Mucosa of stomach (tissue), 1 donor: ENCODE measurements around the gene GAMT.

Experiments used
- H3K27me3 ChIP-seq: one replicate; pipeline ENCODE4 v1.7.0; 2013; ENCODE audit warnings: mild to moderate bottlenecking, low read length; ENCODE audit not compliant: control insufficient read depth, insufficient read depth
- H3K36me3 ChIP-seq: one replicate; pipeline ENCODE4 v1.7.0; 2013; ENCODE audit warnings: low read length; ENCODE audit not compliant: control insufficient read depth, insufficient read depth
- H3K4me1 ChIP-seq: one replicate; pipeline ENCODE4 v1.7.0; 2013; ENCODE audit warnings: mild to moderate bottlenecking, low read length; ENCODE audit not compliant: control insufficient read depth, insufficient read depth
- H3K4me3 ChIP-seq: one replicate; pipeline ENCODE4 v1.7.0; 2013; ENCODE audit warnings: low read length
- H3K9ac ChIP-seq: one replicate; pipeline ENCODE4 v1.7.0; 2013; ENCODE audit warnings: mild to moderate bottlenecking, low read length, moderate library complexity
- H3K9me3 ChIP-seq: one replicate; pipeline ENCODE4 v1.7.0; 2013; ENCODE audit warnings: mild to moderate bottlenecking, low read length, moderate library complexity; ENCODE audit not compliant: control insufficient read depth
- donor health status: Pancreatic carcinoma.

The GAMT gene

DNA sequence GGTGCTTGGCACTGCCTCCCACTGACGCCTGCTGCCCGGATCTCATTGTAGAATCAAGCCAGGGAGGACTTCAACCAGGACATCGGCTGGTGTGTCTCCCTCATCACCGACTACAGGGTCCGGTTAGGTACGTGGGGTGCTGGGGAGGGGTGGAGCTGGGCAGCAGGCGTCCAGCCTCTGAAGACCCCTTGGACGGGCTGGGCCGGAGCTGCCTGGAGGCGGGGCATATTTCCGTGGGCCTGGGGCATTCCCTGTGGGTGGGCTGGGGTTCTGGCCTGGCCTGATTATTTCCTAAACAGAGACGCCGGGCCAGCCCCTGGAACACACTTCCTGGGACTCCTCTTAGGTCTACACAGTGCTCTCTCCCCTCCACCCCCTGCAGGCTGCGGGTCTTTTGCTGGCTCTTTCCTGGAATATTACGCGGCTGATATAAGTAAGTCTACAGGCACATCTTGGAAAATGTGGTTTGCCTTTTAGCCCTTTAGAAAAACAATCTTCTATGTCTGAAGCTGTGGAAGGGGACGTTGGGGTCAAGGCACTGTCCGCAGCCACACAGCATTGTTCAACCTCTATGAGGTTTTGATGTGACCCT lies 32.0 kb downstream of the GAMT start:
- H3K36me3 ChIP-seq, result no peaks in the 10 kb centered on the region
- H3K4me1 ChIP-seq, result no peaks in the 10 kb centered on the region
- no peak overlapping the region for H3K4me3 ChIP-seq
- H3K27me3 ChIP-seq, result no peaks in the 10 kb centered on the region
- H3K9ac ChIP-seq, result no peak overlapping the region
- H3K9me3 ChIP-seq, result no peaks in the 10 kb centered on the region

DNA sequence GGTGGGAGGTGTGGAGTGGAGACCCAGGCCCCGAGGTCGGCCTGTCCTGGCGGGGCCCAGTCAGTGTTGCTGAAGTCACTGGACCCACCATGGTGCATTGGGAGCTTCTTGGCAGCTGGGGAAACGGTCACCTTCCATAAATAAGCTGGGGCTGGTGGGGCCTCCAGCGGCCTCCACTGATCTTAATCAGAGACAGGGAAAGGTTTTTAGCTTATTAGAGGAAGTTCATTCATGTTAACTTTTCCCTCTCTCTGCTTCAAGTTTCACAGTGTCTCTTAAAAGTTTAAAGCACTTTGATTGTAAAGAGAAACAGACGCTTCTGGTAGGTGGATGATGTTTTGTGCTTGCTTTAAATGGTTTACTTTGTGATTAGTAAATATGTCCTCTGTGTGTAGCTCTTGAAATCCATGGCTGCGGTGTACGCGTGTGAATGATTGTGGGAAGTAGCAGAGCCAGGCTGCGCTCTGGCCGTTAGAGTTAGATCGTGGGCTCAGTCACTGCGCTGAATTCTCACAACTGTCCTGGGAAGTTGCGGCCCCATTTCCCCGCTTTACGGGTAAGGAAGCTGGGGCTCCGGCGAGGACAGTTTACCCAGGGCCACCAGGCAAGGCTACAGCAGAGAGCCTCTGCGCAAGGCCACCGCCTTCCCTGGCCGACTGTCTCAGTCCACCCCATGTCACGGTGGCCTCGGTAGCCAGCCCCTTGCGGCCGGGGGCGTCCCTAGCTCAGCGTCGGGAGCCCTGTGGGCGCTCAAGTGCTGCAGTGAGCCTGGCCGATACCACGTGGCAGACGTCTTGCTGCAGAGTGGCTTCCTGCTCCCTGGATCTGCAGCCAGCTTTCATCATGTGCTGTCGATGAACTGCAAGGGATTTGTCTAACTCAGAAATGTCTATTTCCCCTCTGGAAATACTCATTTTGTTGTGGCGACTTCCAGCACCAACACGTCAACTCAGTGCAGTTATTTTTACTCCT lies 34.2 kb downstream of the GAMT start:
- no peaks in the 10 kb centered on the region for H3K36me3 ChIP-seq
- no peaks in the 10 kb centered on the region for H3K4me1 ChIP-seq
- H3K27me3 ChIP-seq, result no peaks in the 10 kb centered on the region
- no peak overlapping the region for H3K9ac ChIP-seq
- no peak overlapping the region for H3K4me3 ChIP-seq
- no peaks in the 10 kb centered on the region for H3K9me3 ChIP-seq

DNA sequence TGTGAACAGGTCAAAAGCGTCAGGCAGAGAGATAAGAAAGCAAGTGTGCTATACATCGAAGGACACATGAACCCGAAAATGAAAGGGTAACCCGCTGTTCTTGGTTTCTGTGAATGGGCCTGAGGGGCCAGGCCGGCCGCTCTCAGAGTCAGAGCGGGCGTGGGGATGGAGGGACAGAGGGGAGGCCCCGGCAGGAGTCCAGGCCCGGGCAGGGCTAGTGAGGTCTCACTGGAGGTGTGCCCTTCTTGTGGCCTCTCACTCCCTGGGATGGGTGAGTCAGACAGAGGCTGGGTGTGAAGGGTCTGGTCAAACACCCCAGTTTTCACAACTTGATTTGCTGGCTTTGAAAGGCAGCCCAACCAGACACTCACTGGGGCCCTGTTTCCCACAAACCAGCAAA lies 35.0 kb downstream of the GAMT start:
- Histone ChIP-seq H3K27me3 (no peaks in the 10 kb centered on the region), H3K4me1 (no peaks in the 10 kb centered on the region), H3K9ac (no peak overlapping the region), H3K9me3 (no peaks in the 10 kb centered on the region), H3K36me3 (no peaks in the 10 kb centered on the region), H3K4me3 (no peak overlapping the region)

DNA sequence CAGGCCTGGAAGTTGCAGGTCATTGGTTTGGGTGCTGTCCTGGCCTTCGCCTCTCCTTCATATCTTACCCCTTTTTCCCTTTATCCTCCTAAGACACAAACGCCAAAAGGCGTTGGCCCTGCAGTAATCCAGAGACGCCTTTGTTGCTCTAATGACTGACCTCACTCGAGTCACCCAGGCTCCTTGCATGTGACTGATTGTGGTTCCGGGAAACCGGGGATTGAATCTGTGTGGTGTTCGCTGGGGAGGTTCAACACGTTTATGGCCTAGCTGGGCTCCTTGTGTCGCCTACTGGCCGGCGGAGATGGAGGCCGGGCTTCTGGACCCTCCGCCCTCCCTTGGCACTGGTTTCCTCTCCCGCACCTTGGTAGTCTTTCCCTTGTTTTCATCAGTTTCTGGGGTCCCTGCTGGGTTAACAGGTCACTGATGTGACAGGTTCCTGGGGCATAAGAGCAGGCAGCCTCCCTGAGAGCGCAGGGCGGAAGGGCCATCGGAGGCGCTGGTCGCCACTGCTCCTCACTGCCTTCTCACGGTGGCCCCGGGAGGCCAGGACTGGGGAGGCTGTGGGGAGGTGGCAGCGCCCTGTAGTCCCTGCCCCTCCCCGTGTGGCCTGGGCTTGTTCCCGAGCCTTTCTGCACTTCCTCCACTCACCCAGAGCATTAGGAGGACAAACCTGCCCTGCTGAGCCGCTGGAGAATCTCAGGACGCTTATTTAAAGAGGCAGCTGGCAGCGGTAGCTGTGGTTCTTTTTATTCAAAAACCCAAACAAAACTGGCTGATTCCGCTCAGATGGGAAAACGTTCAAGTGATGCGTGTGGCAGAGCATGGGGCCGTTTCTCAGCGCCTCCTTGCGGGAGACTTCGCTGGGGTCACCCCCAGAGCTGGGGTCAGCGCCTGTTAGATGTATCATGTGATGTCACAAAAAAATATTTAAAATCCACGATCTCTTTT lies 35.7 kb downstream of the GAMT start:
- Histone ChIP-seq H3K27me3 (no peaks in the 10 kb centered on the region), H3K4me1 (no peaks in the 10 kb centered on the region), H3K9me3 (no peaks in the 10 kb centered on the region), H3K4me3 (no peak overlapping the region), H3K9ac (no peak overlapping the region), H3K36me3 (no peaks in the 10 kb centered on the region)

DNA sequence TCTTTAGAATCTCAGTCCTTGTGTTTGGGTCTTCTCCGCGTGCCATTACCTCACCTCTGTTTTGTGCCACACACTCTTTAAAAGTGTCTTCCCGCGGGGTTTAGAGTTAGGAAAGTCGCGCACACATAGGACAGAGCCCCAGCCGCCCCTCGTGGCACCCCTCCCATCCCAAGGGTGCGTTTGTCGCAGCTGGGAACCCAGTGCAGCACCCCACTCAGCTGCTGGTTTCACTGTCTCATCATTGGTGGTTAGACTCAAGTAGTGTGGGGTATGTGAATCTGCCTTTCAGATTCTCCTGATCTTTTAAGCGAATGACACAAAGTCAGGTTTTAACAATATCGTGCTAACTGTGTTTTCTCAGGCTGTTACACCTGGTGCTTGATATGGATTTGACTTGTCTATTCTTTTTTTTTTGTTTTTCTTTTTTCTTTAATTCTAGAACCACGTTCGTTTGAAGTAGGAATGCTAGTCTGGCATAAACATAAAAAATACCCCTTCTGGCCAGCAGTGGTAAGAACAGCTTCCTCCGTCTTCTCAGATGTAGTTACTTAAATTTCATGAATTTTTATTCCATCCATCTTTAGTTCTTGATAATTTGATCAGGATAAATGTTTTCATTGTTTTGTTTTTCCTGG lies 37.2 kb downstream of the GAMT start:
- Histone ChIP-seq H3K4me3 (no peak overlapping the region), H3K9me3 (no peaks in the 10 kb centered on the region), H3K9ac (no peak overlapping the region), H3K27me3 (no peaks in the 10 kb centered on the region), H3K36me3 (peaks cover 1% of the 10 kb centered on the region), H3K4me1 (no peaks in the 10 kb centered on the region)

DNA sequence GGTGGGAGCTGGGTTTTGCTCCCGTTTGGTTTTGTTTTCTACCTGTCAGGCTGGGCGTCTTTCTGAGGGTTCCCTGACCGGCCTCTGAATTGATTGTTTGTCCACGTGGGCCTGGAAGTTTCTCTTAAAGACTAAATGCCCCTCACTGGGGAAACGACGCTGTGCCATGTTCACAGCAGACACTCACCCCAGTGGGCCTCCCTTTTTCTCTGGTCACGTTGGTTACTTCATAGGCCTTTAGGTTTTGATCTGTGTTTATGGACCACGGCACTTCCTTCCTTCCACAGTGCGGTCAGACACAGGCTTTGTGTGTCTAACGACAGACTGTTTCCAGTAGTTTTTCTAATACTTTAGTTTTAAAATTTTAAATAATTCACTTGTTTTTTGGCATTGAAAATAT lies 37.7 kb downstream of the GAMT start:
- no peak overlapping the region for H3K4me3 ChIP-seq
- H3K36me3 ChIP-seq, result peaks cover 3% of the 10 kb centered on the region
- no peaks in the 10 kb centered on the region for H3K9me3 ChIP-seq
- no peaks in the 10 kb centered on the region for H3K27me3 ChIP-seq
- no peaks in the 10 kb centered on the region for H3K4me1 ChIP-seq
- H3K9ac ChIP-seq, result no peak overlapping the region

DNA sequence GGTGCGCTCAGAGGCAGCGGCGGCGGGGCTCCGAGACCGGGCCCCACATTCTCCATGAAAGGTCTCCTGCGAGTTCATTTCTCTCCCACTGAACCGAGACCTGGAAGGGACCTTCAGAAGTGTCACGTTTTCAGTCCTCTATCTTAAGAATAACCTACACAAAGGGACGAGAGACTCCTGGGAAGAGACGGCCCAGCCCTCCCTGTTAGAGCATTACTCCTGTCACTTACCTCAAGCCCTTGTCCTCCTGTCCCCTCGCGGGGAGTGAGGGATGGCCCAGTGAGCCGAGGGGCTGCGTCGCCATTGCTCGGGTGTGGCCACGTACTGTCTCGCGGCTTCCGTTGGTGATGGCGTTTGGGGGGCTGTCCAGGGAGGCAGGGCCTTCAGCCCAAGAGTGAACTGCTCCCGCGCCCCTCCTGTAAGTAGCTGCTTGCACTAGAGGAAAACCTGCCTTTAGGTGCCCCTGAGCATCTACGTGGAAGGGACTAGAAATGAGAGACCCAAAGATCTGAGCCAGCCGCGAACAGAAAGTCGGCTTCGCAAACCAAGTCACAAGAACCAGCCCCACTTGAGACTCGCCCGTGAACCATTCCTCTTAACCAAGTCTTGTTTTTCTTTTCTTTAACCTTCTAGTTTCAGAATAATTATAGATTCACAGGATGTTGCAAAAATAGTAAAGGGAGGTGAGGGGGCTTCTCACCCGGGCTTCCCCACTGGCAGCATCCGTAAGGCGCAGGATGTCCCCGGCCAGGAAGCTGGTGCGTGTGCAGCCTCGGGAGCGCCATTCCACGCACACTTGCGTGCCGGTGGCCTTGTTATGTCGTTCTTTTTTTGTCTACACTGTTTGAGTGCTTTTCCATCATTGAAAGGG lies 38.7 kb downstream of the GAMT start:
- H3K27me3 ChIP-seq, result no peaks in the 10 kb centered on the region
- H3K9ac ChIP-seq, result no peak overlapping the region
- peaks cover 3% of the 10 kb centered on the region for H3K36me3 ChIP-seq
- H3K4me1 ChIP-seq, result no peaks in the 10 kb centered on the region
- H3K4me3 ChIP-seq, result no peak overlapping the region
- H3K9me3 ChIP-seq, result no peaks in the 10 kb centered on the region

DNA sequence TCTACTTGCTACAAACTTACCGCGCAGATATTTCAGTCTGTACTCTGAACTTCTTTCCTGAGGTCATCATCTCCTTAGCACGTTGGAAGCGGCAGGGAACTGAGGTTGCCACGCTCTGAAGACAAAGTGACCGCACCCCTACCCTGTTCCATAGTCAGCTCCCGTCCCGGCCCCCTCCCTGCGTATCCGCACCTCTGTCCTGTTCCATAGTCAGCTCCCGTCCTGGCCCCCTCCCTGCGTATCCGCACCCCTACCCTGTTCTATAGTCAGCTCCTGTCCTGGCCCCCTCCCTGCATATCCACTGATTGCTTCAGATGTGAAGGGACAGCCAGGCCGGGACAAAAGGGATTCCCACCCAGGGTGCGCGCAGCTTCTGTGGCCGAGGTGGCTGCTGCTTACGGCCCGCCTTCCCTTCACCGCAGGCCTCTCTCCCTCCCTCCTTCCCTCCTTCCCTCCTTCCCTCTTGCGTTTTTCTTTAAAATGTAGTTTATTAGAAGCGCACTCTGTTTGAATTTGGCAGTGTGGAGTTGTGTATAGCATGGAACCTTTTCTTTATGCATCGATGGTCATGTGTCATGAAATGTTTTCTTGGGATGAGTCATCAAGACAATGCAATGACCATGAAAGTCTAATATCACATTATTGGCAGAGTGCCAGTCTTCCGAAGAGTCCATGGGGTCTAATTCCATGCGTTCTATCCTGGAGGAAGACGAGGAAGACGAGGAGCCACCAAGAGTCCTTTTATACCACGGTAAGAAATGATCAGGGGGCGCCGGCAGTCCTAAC lies 39.5 kb downstream of the GAMT start:
- H3K9me3 ChIP-seq, result no peaks in the 10 kb centered on the region
- no peaks in the 10 kb centered on the region for H3K27me3 ChIP-seq
- H3K4me3 ChIP-seq, result no peak overlapping the region
- no peaks in the 10 kb centered on the region for H3K4me1 ChIP-seq
- no peak overlapping the region for H3K9ac ChIP-seq
- peaks cover 3% of the 10 kb centered on the region for H3K36me3 ChIP-seq

DNA sequence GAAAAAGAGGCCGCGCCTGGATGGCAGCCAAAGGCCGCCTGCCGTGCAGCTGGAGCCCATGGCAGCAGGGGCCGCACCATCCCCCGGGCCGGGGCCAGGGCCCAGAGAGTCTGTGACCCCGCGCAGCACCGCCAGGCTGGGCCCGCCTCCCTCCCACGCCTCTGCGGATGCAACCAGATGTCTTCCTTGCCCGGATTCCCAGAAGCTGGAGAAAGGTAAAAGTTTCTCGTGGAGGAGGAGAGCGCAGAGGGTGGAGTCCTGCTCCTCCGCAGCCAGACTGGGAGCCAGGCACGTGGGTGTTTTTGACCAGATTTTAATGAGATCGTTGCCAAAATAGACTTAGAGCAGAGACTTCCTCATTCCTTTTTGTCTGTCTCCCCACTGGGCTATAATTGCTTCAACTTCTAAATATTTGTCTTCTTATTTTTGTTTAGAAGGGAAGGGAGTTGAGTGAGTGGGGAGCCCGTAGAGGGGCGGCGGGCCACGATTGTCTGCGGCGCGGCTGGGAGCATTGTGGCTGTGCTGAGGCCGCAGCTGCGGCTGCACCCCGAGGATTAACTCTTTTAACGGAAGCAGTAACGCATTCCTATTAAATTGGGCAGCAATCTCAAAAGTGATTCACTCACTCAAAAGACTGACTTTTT lies 40.4 kb downstream of the GAMT start:
- peaks cover 4% of the 10 kb centered on the region for H3K4me1 ChIP-seq
- no peaks in the 10 kb centered on the region for H3K9me3 ChIP-seq
- no peaks in the 10 kb centered on the region for H3K27me3 ChIP-seq
- H3K36me3 ChIP-seq, result peaks cover 3% of the 10 kb centered on the region
- H3K4me3 ChIP-seq, result no peak overlapping the region
- H3K9ac ChIP-seq, result no peak overlapping the region

DNA sequence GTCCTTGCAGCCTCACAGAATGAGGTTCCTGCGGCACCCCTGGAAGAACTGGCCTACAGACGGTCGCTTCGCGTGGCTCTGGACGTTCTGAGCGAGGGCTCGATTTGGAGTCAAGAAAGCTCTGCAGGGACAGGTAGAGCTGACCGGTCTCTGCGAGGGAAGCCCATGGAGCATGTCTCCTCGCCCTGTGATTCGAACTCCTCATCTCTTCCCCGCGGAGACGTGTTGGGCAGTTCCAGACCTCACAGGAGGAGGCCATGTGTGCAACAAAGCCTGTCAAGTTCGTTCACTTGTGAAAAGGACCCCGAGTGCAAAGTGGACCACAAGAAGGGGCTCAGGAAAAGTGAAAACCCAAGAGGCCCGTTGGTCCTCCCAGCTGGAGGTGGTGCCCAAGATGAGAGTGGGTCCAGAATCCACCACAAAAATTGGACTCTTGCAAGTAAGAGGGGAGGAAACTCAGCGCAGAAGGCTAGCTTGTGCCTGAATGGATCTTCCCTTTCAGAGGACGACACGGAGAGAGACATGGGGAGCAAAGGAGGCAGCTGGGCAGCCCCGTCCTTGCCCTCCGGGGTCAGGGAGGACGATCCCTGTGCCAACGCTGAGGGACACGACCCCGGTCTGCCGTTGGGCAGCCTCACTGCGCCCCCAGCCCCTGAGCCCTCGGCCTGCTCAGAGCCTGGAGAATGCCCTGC lies 41.1 kb downstream of the GAMT start:
- H3K4me1 ChIP-seq, result peaks cover 10% of the 10 kb centered on the region
- no peak overlapping the region for H3K9ac ChIP-seq
- peaks cover 3% of the 10 kb centered on the region for H3K36me3 ChIP-seq
- no peaks in the 10 kb centered on the region for H3K9me3 ChIP-seq
- no peak overlapping the region for H3K4me3 ChIP-seq
- no peaks in the 10 kb centered on the region for H3K27me3 ChIP-seq
